Fibroblast of skin of right quadriceps (primary cell): ENCODE measurements around the gene BCOR.
A peak's percentile ranks its signal among the peaks of the same experiment; 100 is the strongest.

Source experiments
- DNase-seq: peaks from one replicate; pipeline ENCODE4 v3.0.0-alpha.2; 2013

BCOR gene

DNA sequence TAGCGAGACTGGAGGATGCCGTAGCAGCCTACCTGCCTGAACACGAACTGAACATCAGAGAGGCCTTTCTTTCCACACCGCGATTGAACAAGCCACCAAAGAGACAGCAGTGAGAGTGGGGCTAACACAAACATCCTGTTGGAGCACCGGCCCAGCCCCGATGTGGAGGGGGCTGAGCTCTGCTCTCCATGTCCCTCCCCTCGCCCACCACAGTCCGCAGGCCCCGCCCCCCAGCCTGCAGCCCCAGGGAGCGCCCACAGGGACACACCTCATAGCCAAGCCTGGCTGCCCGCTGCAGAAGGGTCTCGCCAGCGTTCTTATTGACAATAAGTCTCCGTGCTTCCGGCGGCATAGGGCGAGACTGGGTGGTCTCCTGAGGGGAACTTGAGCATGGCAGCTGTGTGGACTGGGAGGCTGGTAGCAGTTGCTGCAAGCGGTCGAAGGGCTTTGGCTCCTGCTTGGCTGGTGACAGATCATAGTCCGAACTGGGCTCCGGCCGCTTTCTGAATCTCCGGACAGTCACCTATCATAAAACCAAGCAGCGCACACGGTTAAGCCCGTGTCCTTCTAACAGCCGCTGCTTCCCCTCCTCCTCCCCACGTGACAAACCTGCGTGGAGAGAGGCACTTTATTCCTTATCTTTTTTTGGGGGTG, 35.8 kb downstream of the BCOR start:
- DNase-seq, result no peak

DNA sequence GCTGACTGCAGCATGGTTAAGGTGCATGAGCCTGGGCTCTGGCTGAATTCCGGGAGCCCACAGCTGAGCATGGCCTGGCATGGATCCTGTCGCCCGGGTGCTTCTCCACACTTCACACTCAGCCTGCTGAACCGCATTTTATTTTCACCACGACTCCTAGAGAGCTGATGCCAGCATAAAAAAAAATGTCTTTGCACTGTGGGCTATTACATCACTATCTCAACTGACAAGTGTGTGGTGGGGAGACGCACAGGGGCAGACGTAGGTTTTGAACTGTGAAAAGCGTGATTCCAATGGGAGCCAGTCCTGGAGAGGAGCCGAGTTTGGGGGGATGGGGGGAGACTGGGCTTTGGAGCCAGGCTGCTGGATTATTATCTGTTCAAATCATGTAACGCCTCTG, 36.8 kb downstream of the BCOR start:
- DNase-seq, result no peak

- no peak for DNase-seq
Observed at GRCh38 chrX:40060356-40060845, 37.4 kb downstream of the BCOR start.

GRCh38 chrX:40058719-40059118, 39.0 kb downstream of the BCOR start:
- no peak for DNase-seq

DNA sequence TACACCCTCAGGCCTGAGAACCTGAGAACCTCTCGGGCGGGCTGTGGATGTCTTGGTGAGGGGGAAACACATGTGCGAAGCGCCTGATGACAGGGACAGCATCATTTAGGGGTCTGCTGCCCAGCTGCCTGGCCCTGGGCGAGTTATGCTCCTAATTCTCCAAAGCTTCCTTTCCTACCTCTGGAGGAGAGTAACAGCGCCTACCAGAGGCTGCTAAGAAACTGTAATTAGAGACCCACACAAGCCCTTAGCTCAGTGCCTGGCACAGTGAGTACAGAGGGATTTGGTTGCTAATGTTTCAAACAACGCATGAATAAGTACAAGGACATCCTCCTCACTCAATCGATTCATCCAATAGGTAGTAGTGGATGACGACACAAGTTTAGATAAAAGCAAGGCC, 40.4 kb downstream of the BCOR start:
- no peak for DNase-seq

DNA sequence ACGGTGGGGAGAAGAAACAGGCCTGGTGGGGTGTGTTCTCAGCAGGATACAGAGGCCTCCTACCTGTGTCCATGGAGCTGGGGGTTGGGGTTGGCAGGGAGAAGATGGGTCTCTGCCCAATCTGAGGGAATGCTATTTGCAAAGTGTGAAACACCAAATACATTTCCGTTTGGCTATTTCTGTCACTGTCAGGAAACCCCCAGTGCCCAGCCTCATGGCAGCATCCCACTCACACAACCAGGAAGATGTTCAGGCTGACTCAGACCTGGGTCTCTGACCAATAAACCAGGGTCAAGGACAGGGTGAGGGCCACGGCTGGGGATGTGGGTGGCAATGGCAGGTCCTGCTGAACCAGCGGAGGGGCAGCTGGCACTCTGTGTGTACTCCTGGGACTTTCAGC, 41.3 kb downstream of the BCOR start:
- DNase-seq, result no peak

GRCh38 chrX:40055495-40055894, 42.3 kb downstream of the BCOR start:
- DNase-seq, result no peak

DNA sequence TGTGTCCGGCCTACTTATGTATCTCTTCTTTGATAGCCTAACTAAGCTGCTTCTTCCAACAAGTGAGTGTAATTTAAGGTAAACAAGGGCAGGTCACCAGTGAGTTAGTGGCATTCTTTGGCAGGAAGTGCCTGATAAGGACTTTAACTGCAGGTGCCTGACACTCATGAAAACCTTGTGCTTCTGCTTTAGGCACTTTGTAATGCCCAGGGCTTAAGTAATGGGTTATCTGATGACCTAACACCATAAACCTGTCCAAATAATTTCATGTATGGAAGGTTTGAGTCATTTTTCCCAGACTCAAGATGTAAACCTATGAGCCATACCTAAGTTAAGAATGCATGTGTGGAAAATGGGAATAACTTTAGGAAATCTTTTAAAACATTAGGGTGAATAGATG, 43.0 kb downstream of the BCOR start:
- DNase-seq, result no peak

- DNase-seq, result no peak
Observed at GRCh38 chrX:40050532-40050931, 47.2 kb downstream of the BCOR start.

DNA sequence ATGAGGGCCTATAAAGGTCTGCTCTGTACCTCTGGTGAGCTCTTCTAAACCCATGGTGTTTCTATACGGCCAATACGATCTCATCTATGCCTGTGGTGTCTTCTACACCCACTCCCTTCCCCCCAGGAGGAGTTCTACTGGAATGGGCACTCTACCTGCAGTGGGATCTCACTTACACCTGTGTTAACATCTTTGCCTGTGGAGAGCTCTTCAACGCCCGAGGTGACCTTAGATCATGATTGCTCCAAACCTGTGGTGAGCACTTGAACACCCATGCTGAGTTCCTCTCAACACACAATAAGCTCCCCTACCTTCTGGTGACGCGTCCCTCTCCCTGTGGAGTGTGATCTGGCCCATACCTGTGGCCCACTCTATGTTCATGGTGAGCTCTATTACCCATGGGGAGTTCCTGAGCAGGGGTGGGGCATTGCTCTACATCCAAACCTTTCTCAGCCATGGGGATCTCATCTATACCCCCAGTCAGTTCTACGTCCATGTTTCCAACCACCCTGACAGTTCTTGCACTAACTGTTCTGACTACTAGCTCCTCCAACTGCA, 48.6 kb downstream of the BCOR start:
- DNase-seq, result no peak

GRCh38 chrX:40047485-40047884, 50.3 kb downstream of the BCOR start:
- DNase-seq, result no peak

DNA sequence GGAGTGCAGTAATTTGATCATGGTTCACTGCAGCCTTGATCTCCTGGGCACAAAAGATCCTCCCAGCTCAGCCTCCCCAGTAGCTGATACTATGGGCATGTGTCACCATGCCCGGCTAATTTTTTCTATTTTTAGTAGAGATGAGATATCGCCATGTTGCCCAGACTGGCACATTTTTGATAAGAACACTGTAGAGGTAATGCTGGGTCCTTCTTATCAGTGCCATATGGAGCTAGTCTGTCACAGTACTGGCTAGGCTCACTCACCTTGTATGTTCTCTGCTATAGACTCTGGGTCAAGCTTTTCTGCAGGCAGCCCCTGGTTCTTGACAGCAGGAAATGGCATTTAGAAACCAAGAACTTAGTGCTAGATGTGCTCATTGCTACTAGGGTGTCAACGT, 53.9 kb downstream of the BCOR start:
- no peak for DNase-seq

- no peak for DNase-seq
Observed at GRCh38 chrX:40041915-40042314, 55.8 kb downstream of the BCOR start.

DNA sequence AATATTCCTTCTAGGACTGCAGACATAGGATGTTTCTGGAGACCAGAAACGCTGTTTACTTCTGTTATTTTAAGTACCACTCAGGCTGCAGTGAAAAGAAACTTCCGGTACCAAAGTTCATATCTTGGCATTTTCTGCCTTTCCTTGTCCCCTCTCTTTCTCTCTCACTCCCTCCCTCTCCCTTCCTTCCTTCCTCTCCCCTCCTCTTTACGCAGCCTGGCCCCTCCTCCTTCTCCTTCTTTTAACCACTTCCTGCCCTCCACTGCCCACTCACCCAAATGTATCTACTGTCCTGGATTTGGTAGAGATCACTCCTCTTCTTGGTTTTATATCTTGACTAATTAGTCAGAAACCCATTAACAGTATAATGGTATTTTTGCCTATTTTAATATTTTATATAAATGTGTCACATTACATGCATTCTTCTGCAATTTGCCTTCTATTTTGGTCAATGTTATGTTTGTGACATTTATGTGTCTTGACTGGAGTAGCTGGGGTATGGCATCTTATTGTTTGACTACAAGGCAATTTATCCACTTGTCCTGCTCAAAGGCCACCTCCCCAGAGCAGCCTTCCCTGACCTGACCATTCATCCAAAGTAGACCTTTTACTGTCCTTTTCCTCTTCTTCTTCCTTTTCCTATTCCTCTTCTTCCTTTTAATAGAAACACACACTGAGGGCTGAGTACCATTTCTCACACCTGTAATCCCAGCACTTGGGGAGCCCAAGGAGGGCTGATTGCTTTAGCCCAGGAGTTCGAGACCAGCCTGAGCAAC, 56.9 kb downstream of the BCOR start:
- DNase-seq, result no peak

GRCh38 chrX:40039887-40040286, 57.9 kb downstream of the BCOR start:
- no peak for DNase-seq

DNA sequence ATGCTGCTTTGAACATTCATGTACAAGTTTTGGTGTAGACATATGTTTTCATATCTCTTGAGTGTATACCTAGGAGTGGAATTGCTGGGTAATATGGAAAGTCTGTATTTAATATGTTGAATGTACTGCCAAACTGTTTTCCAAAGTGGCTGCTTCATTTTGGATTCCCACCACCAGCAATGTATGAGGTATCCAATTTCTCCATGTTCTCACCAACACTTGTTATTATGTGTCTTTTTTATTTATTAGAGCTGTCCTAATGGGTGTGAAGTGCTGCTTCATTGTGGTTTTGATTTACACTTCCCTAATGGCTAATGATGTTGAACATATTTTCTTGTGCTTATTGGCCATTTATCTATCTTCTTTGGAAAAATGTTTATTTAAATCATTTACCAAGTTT, 60.4 kb downstream of the BCOR start:
- DNase-seq, result no peak

DNA sequence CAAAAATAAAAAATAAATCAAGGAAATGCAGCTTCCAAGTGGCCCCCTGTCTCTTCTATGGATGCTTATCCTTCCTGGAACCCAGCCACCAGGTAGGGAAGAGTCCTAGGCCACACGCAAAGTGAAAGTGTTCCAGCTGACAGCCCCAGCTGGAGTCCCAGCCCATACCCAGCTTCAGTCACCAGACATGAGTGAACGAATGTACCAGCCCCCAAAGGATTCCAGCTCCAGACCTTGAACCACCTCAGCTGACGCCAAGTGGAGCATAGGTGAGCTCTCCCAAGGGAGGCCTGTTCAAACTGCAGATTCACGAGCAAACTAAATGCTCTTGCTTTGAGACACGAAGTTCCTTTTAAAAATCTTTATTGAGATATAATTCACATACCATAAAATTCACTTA, 62.0 kb downstream of the BCOR start:
- no peak for DNase-seq

DNA sequence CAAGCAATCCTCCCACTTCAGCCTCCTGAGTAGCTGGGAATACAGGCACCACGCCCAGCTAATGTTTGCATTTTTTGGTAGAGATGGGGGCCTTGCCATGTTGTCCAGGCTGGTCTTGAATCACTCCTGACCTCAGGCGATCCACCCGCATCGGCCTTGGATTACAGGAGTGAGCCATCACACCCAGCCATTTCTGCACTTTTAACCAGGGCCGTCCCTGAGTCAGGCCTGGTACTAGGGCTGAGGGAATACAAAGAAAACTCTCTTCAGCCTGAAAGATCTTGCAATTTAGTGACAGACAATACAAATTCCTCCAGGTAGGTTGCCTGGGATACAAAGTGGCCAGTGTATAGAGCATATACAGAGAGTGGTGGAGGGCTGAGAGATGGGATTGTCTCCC, 65.8 kb downstream of the BCOR start:
- no peak for DNase-seq

DNA sequence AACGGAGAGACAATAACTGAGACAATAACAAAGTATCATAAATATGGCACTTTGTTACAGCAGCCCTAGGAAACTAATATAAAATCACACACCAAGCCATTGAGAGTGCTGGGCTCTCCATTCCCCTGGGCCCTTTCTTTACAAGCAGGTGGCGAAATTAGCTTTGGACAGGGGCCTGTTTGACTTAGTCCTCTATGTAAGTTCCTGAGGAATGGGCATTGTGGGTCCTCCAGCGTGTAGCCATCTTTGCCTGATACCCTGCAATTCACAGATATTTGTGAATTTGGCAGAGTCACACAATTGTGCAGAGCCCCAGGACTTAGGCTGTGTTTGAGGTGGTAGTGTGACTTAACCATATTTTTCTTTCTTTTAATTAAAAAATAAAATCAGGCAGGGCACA, 67.6 kb downstream of the BCOR start:
- no peak for DNase-seq

DNA sequence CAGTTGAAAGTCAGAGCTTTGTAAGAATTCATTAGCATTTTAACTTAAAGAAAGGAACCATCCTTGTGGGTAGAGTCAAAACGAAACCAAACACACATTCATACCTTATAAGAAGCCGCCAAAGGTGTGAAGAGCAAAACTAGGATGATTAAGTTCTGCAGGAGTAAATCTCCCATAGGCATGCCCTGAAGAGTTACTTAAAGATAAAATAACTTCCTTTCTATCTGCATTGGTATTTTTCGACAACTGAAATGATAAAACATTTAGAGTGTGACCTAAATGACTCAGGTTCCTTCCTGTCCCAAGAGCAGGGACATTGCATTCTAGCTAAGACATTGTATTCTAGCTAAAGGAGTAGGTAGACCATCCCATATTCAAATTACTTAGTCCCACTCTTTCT, 75.3 kb downstream of the BCOR start:
- no peak for DNase-seq

DNA sequence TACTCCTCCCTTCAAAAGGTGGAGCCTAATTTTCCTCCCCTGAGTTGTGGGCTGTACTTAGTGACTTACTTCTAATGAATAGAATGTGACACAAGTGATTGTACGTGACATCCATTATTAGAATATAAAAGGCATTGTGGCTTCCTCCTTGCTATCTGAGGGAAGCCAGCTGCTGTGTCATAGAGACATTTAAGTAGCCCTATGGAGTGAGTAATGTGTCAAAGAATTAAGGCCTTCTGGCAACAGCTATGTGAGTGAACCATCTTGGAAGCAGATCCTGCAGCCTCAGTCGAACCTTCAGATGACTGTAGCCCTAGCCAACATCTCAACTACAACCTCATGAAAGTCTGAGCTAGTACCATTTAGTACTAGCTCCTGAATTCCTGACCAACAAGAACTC, 76.1 kb downstream of the BCOR start:
- DNase-seq, result no peak

- DNase-seq, result peak; percentile 39
Observed at GRCh38 chrX:40019541-40019940, 78.2 kb downstream of the BCOR start.

DNA sequence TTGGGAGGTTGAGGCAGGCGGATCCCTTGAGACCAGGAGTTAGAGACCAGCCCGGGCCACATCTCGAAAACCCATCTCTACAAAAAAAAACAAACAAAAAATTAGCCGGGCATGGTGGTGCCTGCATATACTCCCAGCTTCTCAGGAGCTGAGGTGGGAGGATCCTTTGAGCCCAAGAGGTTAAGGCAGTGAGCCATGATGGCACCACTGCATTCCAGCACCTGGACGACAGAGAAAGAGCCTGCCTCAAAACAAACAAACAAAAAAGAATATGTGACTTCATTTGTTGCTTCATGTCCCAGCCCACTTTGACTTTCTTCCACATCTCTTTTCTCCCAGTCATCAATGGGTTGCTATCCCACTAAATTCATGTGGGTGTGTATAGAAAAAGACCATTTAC, 79.7 kb downstream of the BCOR start:
- DNase-seq, result no peak

DNA sequence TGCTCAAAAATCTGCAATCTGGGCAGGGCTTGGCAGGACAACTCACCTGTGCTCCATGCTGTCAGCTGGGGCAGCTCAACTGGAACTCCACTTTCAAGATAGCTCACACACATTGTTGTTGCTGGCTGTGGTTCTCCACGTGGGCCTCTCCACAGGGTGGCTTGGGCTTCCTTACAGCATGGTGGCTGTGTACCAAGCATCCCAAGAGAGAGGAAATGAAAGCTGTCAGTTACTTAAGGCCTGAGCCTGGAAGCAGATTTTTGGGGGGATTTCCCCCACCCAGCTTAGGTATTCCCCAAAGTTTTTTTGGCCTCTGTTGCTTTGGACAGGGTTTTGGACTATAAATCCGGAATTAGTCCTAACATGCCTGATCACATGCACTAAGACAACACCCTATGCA, 81.0 kb downstream of the BCOR start:
- no peak for DNase-seq
